ENCODE results near the gene PPP1R1C.

GRCh38 chr2:182018218-182018617, 32.6 kb downstream of the PPP1R1C start:
- TF ChIP-seq FOXM1 (IDR thresholded peaks at IDR 0.05; ENCODE audit: borderline replicate concordance) (no peak), FOXA1 (IDR thresholded peaks at IDR 0.05) (no peak), FOXK2 (IDR thresholded peaks at IDR 0.05) (no peak), SUZ12 (IDR thresholded peaks at IDR 0.05) (no peak), ELF4 (IDR thresholded peaks at IDR 0.05) (no peak), TARDBP (IDR thresholded peaks at IDR 0.05) (no peak), CTBP1 (IDR thresholded peaks at IDR 0.05; ENCODE audit: borderline replicate concordance) (no peak), ARNT (IDR thresholded peaks at IDR 0.05) (no peak)

All from HEK293T (cell line).